Amniotic epithelial cell (primary cell): ENCODE results near the gene ETFA.

Source experiments
- DNase-seq: peaks from one replicate; pipeline ENCODE4 v3.0.0-alpha.2; 2010; ENCODE audit warnings: low read depth

ETFA gene

GRCh38 chr15:76172782-76173181, 138.5 kb downstream of the ETFA start:
- DNase-seq: no peak

GRCh38 chr15:76169911-76170800, 141.1 kb downstream of the ETFA start:
- DNase-seq: no peak

GRCh38 chr15:76169018-76169417, 142.3 kb downstream of the ETFA start:
- DNase-seq: peak; percentile 21

GRCh38 chr15:76168237-76168984, 142.9 kb downstream of the ETFA start:
- no peak for DNase-seq

- DNase-seq: no peak
Measured at GRCh38 chr15:76165951-76166350, 145.3 kb downstream of the ETFA start.
